ENCODE data around the gene ATXN1.

GRCh38 chr6:16318953-16319720 is 442.1 kb downstream of the ATXN1 start:
- TF ChIP-seq CTCF (IDR thresholded peaks at IDR 0.05) (no peak), POLR2A (IDR thresholded peaks at IDR 0.05) (no peak), EP300 (IDR thresholded peaks at IDR 0.05) (no peak)
